Measurements from ENCODE around the gene CBLB.

CBLB gene

GRCh38 chr3:105678017-105678416 is 190.8 kb downstream of the CBLB start:
- DNase-seq = no peak

- DNase-seq = no peak
Measured at GRCh38 chr3:105676621-105677300, 192.1 kb downstream of the CBLB start.

- no peak for DNase-seq
Measured at GRCh38 chr3:105674437-105675065, 194.3 kb downstream of the CBLB start.

GRCh38 chr3:105672996-105673395 is 195.8 kb downstream of the CBLB start:
- no peak for DNase-seq

GRCh38 chr3:105662306-105662705 is 206.5 kb downstream of the CBLB start:
- DNase-seq = no peak

GRCh38 chr3:105661461-105661860 is 207.4 kb downstream of the CBLB start:
- DNase-seq = no peak

GRCh38 chr3:105656651-105657504 is 211.9 kb downstream of the CBLB start:
- no peak for DNase-seq

- DNase-seq = no peak
Measured at GRCh38 chr3:105653868-105654267, 214.9 kb downstream of the CBLB start.

- DNase-seq = no peak
Measured at GRCh38 chr3:105653166-105653565, 215.6 kb downstream of the CBLB start.

- DNase-seq = no peak
Measured at GRCh38 chr3:105649480-105649879, 219.3 kb downstream of the CBLB start.

GRCh38 chr3:105647047-105647446 is 221.8 kb downstream of the CBLB start:
- DNase-seq = peak; percentile 70

GRCh38 chr3:105639131-105639530 is 229.7 kb downstream of the CBLB start:
- DNase-seq = no peak

- DNase-seq = no peak
Measured at GRCh38 chr3:105634708-105635107, 234.1 kb downstream of the CBLB start.

GRCh38 chr3:105629718-105630117 is 239.1 kb downstream of the CBLB start:
- no peak for DNase-seq

- DNase-seq = no peak
Measured at GRCh38 chr3:105626739-105627138, 242.1 kb downstream of the CBLB start.

GRCh38 chr3:105622169-105622568 is 246.6 kb downstream of the CBLB start:
- no peak for DNase-seq

- DNase-seq = no peak
Measured at GRCh38 chr3:105620236-105620635, 248.6 kb downstream of the CBLB start.

- no peak for DNase-seq
Measured at GRCh38 chr3:105619651-105620050, 249.2 kb downstream of the CBLB start.

GRCh38 chr3:105618556-105618955 is 250.3 kb downstream of the CBLB start:
- DNase-seq = no peak

- no peak for DNase-seq
Measured at GRCh38 chr3:105616374-105617121, 252.3 kb downstream of the CBLB start.

- DNase-seq = no peak
Measured at GRCh38 chr3:105615814-105616213, 253.0 kb downstream of the CBLB start.

GRCh38 chr3:105614288-105615030 is 254.4 kb downstream of the CBLB start:
- DNase-seq = peak; percentile 1
